Nucleus accumbens (tissue), 56 donors: ENCODE measurements around the gene CDHR5.

Experiments used
- DNase-seq, 56 donors: peaks; one replicate each; lab custom pipeline; 2025; lab: John Stamatoyannopoulos, UW

Gene CDHR5

DNA sequence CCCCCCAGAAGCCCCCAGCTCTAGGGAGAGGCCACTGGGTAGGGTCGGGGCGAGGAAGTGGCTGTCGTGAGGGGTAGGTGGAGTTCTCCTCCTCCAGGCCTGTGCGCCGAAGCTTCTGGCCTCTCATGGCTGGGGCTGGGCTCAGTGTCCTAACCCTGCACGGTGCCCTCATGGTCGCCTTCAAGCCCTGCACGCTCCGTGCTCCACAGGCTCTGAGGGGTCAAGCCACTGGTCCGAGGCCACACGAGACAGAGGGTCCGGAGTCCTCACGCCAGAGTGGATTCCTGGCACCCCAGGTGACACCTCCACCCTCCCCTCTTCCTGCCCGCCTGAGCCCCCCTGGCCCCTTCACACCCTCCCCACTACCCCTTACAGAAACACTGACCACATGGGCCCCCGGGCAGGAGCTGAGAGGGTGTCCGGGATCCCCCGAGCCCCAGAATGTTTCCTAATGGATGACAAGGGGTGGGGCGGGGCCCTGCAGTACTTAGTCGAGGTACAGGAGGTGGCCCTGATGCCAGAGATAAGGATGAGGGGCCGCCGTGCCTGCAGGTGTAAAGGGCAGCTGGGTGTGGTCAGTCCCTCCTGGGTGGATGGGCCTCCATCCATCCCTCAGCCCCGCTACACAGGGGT, 997 bp upstream of the CDHR5 start:
- DNase-seq: no peak

- no peak for DNase-seq
Observed at GRCh38 chr11:623999-624704, 603 bp downstream of the CDHR5 start.

GRCh38 chr11:623349-623869, 1.3 kb downstream of the CDHR5 start:
- no peak for DNase-seq

DNA sequence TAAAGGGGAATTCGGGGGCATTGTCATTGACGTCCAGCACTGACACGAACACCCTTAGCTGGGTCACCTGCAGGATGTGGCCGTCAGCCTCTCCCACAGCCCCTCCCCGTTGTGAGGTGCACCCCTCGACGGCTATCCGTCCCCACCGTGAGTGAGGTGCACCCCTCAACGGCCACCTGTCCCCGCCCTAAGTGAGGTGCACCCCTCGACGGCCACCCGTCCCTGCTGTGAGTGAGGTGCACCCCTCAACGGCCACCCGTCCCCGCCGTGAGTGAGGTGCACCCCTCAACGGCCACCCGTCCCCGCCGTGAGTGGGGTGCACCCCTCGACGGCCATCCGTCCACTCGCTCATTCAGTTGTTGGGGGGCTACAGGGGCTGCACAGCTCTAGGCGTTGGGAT, 2.9 kb downstream of the CDHR5 start:
- no peak for DNase-seq

DNA sequence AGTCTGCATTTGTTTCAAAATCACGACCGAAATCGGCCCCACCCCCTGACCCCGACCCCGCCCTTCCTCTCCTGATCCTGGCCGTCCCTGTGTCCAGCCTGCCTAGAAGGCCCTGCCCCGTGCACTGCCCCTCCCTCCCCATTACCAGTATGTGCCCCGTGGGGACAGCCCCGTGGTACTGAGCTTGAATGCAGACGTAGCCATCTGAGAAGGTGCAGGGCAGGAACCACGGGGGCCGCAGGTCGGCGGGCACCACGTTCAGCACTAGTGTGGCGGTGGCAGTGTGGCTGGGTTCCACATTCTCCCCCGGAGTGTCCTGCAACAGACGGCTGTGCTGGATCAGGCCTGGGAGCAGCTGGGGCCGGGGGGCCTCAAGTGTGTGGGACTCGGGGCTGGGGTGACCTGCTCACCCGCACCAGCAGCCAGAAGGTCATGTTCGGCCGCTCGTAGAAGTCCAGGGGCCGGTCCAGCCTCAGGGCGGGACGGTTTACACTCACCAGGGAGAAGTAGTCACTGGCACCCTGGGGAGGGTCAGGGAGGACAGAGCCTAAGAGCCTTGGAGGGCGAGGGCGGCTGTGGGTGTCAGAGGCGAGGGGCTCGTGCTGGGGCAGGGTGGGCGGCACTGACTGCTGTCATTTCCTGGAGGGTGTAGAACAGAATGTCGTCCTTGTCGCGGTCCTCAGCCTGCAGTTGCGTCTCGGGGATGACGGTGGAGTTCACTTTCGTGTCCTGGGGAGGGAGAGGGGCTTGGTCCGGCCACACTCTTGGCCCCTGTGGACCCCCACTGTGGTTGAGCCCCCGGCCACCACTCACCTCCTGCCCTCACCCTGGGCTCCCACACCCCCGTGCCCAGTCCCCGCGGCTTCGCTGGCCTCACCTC, 3.6 kb downstream of the CDHR5 start:
- DNase-seq: no peak

DNA sequence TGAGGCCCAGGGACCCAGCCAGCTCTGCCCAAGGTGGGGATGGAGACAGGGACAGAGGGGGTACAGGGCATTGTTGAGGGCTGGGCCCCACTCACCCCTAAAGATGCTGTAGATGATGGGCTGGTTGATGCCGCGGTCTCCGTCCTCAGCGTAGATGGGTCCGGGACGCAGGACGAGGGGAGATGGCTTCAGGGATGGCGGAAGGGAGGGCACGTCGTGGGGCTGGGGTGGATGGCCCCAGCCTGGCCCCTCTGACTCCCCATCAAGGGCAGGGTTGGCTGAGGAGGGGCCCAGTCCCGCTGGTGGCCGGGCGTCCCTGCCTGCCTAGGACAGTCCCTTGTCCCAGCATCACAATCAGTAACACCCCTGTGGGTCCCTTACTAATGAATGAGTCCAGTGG, 4.6 kb downstream of the CDHR5 start:
- DNase-seq: no peak

DNA sequence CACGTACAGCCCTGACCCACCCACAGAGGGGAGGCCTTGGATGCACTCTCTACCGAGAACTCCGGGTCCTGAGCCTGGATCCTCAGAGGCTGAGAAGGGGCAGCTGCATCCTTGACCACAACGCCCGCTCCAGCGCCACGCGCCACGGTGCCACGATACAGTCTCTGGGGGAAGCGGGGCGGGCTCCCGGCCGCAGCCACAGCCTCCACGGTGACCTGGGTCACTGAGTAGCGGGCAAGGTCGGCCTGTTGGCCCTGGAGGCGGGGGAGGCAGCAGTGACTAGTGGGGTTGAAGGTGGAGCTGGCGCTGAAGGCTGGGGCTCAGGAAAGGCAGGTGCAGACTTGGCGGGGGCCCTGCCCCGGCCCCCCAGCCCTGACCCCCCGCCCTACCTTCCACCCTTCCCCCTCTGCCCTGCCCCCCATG, 5.1 kb downstream of the CDHR5 start:
- DNase-seq: no peak

GRCh38 chr11:618856-619627, 5.7 kb downstream of the CDHR5 start:
- no peak for DNase-seq

- DNase-seq: no peak
Observed at GRCh38 chr11:617912-618682, 6.7 kb downstream of the CDHR5 start.

DNA sequence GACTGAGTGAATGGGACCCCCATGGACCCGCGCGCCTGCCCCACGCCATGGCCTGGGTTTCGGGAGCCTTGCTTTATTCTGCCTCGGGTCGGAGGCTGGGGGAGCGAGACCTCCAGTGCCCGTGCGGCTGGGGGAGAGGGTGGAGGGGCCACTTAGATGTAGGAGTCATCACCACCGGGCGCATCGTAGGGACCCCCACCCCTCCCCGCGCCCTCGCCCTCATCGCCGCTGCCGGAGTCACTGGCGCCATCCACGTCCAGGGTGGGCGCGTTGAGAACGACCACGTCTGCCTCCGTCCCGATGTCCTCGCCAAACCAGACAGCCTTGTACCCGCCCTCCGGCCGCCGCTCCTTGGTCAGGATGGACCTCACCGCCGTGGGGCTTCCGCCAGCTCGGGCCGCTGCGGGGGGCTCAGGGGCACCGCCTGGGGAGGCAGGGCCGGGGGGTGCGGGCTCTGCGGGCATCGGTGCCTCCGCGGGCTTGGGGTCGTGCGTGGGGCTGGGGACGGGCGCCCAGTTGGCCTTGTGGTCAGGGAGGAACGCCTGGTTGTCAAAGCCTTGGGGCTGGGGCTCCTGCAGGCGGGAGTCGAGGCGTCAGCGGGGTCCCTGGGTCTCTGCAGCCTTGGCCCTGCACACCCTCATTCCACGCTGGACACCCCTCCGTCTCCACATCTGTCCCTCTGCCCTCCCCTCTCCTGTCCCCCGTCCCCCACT, 7.4 kb downstream of the CDHR5 start:
- DNase-seq: no peak

- DNase-seq: no peak
Observed at GRCh38 chr11:616320-617198, 8.2 kb downstream of the CDHR5 start.

- peak; percentile 21 to 89 (median 72) for DNase-seq
Observed at GRCh38 chr11:615504-616319, 9.0 kb downstream of the CDHR5 start, which contains the start of gene IRF7. TSS of gene IRF7 (minus strand) at chr11:615950. CDS start at chr11:615364, 586 bp downstream.

GRCh38 chr11:614623-615503, 9.9 kb downstream of the CDHR5 start:
- peak in 1 of 56 donors; percentile 12 for DNase-seq

DNA sequence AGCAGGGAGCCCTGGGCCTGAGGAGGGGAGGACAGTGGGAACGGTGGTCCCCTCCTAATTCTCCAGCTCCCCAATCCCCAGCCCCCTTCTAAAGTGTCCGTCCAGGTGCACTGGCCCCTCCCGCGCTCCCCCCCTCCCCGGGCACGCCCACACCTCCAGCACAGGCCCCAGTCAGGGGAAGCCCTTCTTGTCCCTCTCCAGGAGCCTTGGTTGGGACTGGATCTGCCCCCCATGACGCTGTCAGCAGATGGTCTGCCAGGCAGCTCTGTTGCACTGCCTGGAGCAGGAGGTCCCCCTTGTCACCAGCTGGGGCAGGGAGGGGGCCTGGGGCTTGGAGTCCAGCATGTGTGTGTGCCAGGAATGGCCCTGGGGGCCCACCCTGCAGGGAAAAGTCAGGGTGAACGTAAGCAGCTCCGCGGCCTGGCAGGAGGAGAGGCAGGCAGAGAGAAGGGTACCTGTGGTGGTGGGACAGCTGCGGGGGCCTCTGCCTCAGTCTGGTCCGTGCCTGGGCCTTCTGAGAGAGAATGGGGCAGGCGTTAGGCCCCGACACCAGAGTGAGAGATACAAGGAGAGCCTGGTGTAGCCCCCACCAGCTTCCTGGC, 10.6 kb downstream of the CDHR5 start:
- no peak for DNase-seq

DNA sequence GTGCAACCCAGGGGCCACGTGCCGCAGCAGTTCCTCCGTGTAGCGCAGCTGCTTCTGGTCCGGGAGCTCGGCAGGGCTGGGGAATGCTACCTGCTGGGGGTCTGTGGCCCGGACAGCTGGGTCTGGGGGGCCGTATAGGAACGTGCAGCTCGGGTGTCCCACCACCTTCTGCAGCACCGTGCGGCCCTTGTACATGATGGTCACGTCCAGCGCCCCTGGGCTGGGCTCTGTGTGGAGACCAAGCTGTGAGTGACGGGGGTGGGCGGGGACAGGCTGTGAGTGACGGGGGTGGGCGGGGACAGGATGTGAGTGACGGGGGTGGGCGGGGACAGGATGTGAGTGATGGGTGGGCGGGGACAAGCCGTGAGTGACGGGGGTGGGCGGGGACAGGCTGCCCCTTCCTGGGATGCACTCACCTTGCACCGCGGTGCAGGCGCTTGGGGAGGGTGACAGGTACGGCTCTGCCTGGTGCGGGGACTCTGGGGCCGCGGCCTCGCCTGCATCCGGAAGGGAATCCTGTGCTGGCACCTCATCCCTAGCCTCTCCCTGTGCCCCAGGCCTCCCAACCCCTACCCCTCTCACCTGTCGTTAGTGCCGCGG, 11.3 kb downstream of the CDHR5 start:
- DNase-seq: peak in 15 of 56 donors; percentile 15 to 51 (median 31)
